Activated CD8-positive, alpha-beta memory T cell treated with anti-CD3 and anti-CD28 coated beads, Interleukin-2, amount 50 U/mL, for 24 hours (primary cell): ENCODE data around the gene GATD1.
A peak's percentile ranks its signal among the peaks of the same experiment; 100 is the strongest.

Source experiments
- DNase-seq: peaks from one replicate; pipeline ENCODE4 v3.0.0-alpha.2; 2020; ENCODE audit errors: extremely low read depth

GATD1 gene

GRCh38 chr11:812390-812789, 35.1 kb upstream of the GATD1 start:
- no peak for DNase-seq

GRCh38 chr11:811446-812245, 34.4 kb upstream of the GATD1 start:
- DNase-seq = no peak

- DNase-seq = no peak
Measured at GRCh38 chr11:810040-810567, 32.8 kb upstream of the GATD1 start.

- DNase-seq = peak; percentile 96
Measured at GRCh38 chr11:809287-810039, 32.2 kb upstream of the GATD1 start, which contains the start of gene RPLP2. Gene RPLP2, plus strand, starts transcription at chr11:809967. Its CDS starts 268 bp downstream, at chr11:810235.

- DNase-seq = no peak
Measured at GRCh38 chr11:808427-809286, 31.4 kb upstream of the GATD1 start.

- DNase-seq = no peak
Measured at GRCh38 chr11:804599-804964, 27.3 kb upstream of the GATD1 start.

- DNase-seq = no peak
Measured at GRCh38 chr11:803770-804598, 26.7 kb upstream of the GATD1 start.

- DNase-seq = no peak
Measured at GRCh38 chr11:803467-803742, 26.1 kb upstream of the GATD1 start.

- DNase-seq = no peak
Measured at GRCh38 chr11:802693-803466, 25.6 kb upstream of the GATD1 start.

- no peak for DNase-seq
Measured at GRCh38 chr11:802018-802617, 24.8 kb upstream of the GATD1 start.

GRCh38 chr11:801097-801780, 24.0 kb upstream of the GATD1 start:
- DNase-seq = no peak

- DNase-seq = no peak
Measured at GRCh38 chr11:800473-800872, 23.2 kb upstream of the GATD1 start.

GRCh38 chr11:799641-800316, 22.5 kb upstream of the GATD1 start:
- DNase-seq = no peak

- DNase-seq = no peak
Measured at GRCh38 chr11:798093-798713, 20.9 kb upstream of the GATD1 start, which contains the start of gene SLC25A22. Gene SLC25A22, minus strand, starts transcription at chr11:798281. Its CDS starts 3,275 bp downstream, at chr11:795006.

GRCh38 chr11:797296-798092, 20.2 kb upstream of the GATD1 start:
- DNase-seq = peak; percentile 50

- DNase-seq = no peak
Measured at GRCh38 chr11:796565-797295, 19.4 kb upstream of the GATD1 start.
